HG02884 (cell line): ENCODE results near the gene TBC1D22A.

Experiments used
- ATAC-seq: cut with Tn5 transposase; IDR thresholded peaks from one replicate; pipeline ENCODE4 v1.9.1; 2021; ENCODE audit warnings: mild to moderate bottlenecking, moderate library complexity; ENCODE audit not compliant: unreplicated experiment

TBC1D22A gene

DNA sequence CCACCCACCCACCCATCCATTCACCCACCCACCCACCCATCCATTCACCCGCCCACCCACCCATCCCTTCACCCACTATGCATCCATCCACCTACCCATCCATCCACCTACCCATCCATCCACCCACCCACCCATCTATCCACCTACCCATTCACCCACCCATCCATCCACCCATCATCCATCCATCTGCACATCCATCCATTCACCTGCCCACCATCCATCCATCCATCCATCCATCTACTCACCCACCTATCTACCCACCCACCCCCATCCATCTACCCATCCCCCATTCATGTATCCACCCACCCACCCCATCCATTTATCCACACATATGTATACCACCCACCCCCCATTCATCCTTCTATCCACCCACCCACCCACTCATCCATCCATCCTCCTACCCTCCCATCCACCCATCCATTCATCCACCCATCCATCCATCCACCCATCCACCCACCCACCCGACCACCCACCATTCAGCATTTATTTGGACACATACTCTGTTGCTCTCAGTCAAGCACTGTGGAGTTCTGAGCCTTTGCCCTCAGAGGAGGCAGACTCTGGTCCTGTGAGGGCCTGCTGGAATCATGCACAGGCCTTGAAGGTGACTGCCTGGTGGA lies 380.1 kb downstream of the TBC1D22A start:
- no peak for ATAC-seq

DNA sequence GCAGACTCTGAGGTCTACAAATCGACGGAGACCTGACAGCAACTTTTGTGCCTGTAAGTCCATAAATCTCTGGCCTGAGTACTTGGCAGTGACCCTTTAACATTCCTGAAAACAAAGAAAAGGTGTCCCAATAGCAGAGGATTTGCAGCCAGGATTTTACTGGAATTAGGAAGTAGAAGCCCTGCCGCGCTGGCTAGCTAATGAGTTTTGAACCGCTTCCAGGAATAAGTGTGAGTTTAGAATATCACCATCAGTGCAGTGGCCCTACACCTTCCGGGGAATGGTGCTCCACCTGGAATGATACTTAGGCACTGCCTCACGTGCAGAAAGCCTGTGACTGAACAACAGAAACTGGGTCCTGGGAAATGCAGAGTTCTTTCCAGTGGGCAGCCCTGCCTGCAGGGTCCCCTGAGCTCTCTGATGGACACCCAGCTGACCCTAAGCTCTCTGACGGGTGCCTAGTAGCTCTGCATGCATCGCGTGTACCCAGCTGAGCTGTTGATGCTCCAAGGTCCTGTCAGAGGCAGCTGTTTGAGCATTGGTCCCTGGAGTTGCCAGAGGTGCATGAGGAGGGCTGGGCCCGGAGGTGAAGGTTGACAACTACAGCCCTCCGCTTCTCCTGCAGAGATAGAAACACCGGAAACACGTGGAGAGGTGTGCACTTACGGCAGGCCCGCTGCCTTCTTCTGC lies 380.9 kb downstream of the TBC1D22A start:
- ATAC-seq: no peak

DNA sequence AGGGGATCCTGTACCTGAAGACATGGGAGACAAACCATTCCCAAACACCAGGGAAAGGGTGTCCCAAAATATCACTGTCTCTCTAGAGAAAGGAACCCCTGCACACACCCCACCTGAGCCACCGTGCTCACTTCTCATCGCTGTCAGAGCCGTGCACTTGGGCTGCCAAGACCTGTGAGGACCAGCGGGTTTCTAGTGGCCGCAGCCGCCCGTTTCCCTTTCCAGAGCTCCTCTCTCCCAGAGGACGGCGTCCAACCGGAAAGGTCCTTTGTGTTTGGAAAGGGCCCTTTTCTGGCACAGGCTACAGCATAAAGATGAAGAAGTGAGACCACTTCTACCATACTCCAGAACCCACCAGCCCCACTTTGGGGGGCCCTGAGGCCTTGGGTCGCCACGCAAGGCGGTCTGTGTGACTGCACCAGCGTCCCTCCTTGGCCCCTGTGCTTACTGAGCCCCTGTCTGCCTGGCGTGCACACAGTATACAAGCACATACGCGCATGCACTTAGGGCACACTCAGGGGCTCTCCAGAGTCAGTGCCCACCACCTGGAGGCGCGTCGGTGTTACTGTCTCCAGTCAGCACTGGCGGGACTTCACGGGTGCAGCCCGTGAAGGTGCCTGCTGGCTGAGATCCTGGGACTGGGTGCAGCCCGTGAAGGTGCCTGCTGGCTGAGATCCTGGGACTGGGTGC lies 381.8 kb downstream of the TBC1D22A start:
- ATAC-seq: no peak

DNA sequence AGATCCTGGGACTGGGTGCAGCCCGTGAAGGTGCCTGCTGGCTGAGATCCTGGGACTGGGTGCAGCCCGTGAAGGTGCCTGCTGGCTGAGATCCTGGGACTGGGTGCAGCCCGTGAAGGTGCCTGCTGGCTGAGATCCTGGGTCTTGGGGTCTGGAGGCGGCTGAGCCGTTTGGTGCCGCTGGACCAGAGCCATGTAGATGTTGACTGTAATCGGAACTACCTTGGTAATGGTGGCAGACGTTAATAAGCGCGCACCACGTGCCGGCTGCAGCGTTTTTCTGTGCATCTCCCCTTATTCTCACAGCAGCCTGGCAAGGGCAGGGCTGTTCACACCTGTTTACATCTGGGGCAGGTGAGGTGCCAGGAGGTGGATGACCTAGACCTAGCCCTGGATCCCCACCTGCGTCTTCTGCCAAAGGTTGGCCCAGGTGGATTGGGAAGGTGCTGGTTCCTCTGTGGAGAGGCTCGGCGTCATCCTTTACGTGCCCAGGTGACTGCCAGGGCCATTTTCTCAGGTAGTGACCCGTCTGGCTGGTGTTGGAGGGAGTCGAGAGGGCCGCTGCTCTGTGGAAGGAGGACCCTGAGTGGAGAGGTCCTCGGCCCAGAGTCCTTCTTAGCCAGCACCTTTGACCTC lies 382.5 kb downstream of the TBC1D22A start:
- no peak for ATAC-seq

DNA sequence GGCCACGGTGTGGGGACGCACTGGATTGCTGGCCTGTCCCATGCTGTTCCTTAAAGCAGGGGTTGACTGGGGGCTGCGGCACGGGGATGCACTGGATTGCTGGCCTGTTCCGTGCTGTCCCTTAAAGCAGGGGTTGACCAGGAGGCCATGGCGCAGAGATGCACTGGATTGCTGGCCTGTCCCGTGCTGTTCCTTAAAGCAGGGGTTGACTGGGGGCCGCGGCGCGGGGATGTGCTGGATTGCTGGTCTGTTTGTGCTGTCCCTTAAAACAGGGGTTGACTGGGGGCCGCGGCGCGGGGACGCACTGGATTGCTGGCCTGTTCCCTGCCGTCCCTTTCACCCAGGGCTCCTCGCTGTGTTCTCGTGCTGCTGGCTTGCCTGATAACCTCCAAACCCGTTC lies 383.4 kb downstream of the TBC1D22A start:
- ATAC-seq: no peak

DNA sequence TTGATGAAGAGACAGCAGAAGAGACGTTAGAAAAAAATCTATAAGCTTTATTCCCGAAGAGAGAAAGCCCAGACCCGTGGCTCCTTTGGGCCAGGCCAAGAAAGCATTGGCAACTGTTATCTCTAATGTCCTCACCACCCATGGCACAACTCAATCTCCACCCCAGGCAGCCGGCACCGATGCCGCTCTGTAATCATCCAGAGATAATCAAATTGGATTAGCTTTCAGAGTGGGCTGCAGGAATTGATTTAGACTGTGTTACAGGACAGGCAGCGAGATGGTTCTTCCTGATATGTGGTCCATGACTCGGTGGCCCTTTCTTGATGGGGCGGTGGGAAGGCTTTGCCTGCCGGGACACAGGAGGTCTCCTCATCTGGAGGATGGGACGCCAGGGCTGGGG lies 383.9 kb downstream of the TBC1D22A start:
- no peak for ATAC-seq

DNA sequence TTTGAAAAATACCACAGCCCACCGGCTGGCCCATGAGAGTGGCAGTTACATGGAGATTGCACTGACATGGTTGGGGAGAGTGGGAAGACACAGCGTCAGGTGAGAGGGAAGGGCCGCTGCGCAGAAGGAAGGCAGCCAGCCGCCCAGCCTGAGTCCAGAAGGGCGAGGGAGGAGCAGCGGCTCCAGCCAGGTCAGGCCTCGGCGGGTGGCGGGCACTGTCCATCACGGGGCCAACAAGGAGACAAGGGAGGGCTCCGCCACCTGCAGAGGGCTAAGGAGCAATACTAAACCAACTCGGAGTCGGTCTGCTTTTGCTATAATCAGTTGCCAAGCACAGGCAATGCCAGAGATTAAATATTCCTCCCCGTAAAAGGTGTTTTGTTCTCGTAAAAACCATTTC lies 384.5 kb downstream of the TBC1D22A start:
- ATAC-seq: no peak

DNA sequence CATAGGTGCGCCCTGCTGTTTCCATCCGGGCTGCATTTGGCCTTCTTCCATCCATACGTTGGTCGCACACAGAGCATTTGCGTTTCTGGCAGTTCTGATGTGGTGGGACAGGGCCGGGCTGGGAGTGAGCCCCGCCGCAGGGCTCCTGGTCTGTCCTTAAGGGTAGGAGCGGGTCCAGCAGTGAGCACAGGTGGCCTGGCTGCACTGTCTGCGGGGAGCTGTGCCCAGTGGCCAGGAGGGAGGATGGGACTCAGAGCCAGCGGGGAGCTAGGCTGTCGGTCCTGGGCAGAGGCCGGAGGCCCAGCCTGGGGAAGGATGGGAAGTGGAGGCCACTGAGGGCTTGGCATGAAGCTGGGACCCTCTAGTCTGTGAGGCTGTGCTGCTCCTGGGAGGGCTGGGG lies 385.1 kb downstream of the TBC1D22A start:
- no peak for ATAC-seq

DNA sequence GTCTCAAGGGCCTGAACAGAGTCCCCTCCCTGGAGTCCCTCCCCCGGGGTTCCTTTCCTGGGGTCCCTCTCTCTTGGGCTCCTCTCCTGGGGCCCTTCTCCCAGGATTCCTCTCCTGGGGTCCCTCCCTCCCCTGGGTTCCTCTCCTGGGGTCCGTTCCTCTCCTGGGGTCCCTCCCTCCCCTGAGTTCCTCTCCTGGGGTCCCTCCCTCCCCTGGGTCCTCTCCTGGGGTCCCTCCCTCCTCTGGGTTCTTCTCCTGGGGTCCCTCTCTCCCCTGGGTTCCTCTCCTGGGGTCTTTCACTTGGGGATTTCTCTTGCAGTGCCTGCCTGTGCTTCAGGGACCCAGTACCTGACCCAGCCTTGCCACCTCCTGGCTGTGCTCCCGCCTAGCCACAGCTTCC lies 386.1 kb downstream of the TBC1D22A start:
- ATAC-seq: no peak

DNA sequence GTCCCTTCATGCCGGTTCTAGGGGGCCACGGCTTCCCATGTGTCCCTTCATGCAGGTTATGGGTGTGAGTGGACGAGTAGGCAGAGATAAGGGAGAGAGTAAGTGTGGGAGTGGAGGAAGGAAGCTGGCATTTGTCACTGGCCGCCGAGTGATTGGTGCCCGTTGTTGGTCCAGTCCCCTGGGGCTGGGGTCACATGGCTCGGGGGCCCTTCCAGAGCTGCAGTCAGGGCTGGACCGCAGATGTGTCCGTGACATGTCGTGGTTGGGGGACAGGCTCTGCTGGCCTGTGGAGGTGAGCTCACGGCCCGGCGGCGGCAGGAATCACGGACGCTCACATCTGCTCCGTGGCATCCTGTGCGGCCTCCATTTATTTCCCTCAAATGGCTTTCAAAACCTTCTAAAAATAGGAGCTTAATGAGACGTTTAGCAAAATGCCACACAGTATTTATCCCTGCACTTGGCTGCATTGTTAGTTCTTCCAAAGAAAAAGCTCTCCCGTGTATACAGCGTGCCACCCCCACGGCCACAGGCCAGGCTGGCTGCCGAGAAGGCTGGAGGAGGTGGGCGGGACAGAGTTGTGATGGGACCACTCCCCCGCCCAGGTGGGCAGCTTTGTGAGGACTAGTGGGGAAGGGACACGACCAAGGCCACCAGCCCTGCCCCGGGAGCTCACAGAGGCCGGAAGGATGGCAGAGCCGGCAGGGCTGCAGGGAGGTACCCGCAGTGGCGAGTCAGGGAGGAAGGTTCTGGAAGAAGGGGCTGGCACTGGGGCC lies 386.7 kb downstream of the TBC1D22A start:
- no peak for ATAC-seq

DNA sequence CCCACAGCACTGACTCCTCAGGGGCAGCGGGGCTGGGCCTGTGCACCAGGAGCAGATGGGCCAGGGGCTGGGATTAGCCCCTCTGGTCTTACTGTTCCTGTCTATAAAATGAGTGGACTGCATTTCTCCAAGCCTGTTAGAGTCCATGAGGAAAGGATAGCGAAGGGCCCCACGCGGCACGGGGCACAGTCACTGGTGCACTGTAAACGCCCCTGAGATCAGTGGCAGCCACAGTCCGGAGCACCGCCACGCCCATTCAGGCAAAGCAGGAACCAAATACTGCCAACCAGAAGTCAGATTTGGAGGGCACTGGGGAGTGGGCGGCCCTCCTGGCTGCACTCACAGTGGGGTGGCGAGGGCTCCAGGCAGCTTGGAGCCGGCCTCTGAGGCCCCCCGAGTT lies 387.5 kb downstream of the TBC1D22A start:
- ATAC-seq: no peak

DNA sequence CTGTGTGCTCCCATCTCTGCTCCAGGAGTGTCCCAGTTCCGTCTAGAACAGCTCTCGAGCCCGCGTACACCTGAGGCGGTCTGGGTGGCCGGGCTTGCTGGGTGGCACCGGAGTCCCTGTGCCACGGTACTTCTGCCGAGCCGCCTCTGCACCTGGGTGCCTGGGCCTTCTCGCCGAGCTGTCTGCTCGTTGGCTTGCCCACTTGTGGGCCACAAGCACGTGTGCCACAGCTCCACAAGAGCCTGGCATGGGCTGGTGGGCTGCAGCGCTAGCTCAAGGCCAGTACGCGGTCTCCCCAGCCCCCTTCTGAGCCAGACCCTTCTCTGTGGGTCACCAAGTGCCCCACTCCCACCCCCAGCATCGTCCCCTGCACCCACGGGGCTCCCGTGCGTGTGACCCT lies 388.0 kb downstream of the TBC1D22A start:
- ATAC-seq: no peak

DNA sequence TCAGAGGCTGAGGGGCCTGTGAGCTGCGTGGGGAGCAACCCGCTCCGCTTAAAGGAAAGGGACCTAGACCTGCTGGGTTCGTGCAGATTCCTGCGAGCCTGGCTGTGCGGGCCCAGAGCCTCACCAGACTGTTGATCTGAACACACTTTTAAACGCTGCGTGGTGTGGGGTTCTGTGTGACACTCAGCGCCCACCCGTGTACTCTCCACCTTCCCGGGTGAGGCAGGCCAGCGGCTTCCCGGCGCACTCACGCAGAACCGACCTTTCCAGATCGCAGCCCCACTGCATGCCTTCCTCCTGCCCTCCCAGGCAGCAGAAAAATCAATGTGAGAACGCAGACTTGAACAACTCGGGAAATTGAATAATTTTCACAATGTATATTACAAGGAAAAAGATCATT lies 388.6 kb downstream of the TBC1D22A start:
- no peak for ATAC-seq

DNA sequence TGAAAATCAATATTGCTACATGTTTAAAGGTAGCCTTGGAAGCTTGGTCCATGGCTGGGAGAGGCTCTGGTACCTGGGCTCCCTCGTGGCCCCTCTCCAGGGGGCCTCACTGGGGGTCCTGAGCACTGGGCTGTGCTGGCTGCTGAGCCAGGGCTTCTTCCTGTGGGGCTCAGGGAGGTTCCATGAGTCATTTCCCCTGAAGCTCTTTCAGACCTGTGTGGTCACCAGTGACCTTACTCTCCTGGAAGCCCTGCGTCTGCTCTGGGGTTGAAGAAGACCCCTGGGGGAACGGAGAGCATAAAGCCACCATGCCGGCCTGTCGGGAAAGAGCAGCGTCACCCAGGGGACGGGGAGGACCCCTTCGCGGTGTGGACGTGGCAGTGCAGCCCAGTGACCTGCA lies 389.0 kb downstream of the TBC1D22A start:
- no peak for ATAC-seq

DNA sequence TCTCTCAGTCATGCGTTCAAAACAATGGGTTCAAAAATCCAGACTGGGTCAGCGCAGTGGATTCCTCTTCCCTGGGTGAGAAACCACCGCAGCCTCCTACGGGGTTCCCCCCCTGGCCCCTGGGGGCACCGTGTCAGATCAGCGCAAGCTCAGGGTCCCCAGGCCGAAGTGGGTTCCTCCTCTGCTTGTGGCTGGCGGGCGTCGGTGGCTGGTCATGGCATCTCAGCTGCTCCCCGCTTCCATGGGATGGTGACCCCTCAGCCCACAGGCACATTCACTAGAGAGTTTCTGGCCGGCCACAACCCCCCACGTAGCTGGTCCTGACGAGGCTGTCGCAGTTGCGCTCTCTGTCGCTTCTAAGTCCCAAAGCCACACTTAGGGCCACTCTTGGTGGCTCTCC lies 389.8 kb downstream of the TBC1D22A start:
- no peak for ATAC-seq

DNA sequence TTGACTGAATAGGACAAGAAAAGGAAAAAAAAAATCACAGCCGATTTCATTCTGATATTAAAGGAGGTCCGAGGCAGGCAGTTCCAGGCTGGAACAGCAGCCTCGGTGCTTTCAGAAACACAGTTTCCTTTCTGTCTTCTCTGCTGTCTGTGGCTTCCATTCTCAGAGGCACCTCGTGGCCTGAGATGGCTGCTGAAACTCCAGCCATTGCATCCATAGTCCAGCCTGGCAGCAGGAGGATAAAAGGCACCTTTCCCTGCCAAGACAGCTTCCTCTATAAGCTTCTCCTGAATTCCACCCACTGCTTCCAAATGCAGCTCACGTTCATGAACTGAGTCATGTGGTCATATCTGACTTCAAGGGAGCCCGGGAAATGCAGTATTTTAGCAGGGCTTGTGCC lies 390.5 kb downstream of the TBC1D22A start:
- ATAC-seq: no peak

DNA sequence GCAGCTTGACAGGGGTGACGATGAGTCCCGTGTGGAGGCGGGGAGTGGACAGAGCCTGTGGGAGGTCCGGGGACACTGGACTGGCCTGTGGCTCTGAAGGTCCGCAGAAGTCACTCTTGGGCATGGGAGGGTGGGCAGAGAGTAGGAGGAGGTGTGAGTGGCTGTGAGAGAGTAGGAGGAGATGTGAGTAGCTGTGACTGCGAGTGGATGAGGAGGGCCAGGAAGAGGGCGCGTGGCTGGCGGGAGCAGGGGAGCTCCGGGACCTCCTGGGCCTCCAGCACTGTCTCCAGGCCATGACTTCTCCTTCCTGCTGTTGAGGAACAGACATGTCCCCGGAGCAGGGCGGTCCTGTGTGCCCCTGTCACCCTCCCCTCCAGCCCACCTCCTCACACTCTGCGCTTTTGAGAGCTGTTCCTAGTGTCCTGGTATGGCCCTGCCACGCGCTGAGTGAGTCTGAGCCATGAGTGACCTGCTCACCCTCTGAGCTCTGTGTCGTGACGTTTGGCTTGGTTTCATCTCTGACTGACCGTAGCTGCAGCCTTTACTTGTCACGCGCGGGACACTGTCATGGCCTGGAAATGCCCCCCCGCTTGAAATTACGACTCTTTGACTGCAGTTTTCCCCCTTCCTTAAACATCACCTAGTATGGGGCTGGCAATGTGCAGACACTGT lies 391.5 kb downstream of the TBC1D22A start:
- no peak for ATAC-seq

DNA sequence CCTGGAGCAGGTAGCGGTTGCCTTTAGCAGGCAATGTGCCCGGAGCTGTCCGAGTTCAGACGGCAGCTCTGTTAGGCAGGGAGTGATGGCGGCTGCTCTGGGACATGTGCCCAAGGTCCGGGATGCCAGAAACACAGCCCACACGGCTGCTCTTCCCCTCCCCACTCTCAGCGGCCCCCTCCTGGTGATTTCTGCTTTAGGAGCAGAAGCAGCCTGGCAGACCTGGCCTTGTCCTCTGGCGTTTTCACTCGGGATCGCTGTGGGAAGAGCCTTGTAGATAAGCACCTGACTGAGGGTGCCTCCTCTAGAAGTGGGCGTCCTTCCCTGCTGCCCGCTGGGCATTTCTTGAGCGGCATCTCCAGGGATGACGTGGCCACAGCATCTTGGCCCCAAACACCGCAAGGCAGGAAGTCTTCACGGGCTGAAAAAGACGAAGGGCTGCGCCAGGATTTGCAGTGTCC lies 392.2 kb downstream of the TBC1D22A start:
- ATAC-seq: no peak

DNA sequence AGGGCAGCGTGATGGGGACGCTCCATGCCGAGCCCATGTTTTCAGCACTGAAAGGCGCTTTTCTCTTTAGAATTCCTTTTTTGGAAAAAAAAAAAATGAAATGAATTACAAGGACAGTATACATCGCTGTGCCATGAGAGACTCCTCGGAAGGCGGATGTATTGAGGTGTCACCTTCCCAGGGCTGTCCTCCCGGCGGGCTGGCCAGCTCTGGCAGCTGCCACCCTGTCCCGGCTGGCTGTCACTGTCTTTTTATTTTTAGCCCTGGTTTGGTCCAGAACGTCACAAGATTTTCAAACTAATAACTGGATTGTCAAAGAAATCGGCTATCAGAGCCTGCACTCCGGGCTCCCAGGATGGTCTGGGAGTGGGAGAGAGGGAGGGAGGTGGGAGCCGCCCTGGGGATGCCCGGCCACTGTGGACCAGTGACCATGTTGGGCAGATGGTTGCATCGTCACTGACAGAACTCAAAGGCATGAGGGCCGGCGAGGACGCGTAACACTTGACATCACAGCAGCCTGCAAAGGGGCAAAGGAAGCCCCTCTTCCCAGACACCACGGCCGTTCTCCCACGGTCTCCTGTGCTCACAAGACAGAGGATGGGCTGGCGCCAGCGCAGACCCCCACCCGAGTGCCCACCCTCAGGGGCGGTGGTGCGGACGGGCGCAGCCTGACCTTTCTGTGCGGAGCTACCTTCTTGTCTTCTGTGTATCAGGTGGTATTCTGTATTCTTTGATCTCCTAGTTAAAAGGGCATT lies 392.9 kb downstream of the TBC1D22A start:
- no peak for ATAC-seq

DNA sequence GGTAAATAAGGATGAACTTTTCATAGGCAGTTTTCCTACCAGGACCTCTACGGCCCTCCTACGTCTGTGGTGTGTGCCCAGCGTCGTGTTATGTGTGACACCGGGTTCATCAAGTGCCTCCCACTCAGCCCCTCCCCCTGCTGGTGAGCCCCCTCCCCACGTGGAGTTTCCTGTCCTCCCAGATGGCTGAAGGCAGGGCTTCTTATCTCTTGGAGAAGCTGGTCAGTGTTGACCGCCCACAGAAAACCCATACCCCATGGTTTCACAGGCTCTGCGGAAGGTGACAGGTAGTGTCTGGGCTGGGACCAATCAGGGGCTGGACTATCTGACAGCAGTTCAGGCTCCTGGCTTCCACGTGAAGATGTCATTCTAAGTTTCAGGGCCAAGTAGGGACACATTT lies 393.5 kb downstream of the TBC1D22A start:
- no peak for ATAC-seq
